Left kidney (tissue), 2 donors: ENCODE results near the gene KIF7. TPM values are rescaled to one million over a fixed set of nuclear protein-coding genes. Genes with fewer than 3 reads are reported as not detected.

Experiments
- DNase-seq: peaks from one replicate; pipeline ENCODE4 v3.0.0-alpha.2; 2013
- polyA plus RNA-seq: library from polyadenylated mRNA; unstranded; fragments of 120-200 nt; gene quantifications from one replicate; pipeline ENCODE4 v1.2.1, GENCODE V29; 2013; ENCODE audit not compliant: insufficient read length

KIF7 gene
- polyA plus RNA-seq, 1 donor, result 13.7 TPM

DNA sequence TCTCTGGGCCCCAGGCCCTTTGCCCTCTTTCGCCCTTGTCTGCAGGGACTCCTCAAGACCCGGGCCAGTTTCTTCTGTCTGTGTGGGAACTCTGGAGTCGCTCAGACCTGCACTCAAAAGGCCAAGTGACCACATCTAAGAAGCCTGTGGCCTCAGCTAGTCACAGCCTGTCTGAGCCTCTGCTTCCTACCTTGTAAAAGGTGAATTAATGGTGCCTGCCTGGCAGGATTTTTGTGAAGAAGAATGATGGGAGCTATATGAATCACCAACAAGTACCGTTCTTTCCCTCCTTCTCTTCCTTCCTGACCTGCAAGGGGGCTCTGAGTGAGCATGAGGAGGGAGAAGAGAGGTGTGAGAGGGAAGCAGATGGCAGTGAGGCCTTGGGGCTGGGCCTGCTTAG is 16.4 kb upstream of the KIF7 start:
- DNase-seq, result no peak

DNA sequence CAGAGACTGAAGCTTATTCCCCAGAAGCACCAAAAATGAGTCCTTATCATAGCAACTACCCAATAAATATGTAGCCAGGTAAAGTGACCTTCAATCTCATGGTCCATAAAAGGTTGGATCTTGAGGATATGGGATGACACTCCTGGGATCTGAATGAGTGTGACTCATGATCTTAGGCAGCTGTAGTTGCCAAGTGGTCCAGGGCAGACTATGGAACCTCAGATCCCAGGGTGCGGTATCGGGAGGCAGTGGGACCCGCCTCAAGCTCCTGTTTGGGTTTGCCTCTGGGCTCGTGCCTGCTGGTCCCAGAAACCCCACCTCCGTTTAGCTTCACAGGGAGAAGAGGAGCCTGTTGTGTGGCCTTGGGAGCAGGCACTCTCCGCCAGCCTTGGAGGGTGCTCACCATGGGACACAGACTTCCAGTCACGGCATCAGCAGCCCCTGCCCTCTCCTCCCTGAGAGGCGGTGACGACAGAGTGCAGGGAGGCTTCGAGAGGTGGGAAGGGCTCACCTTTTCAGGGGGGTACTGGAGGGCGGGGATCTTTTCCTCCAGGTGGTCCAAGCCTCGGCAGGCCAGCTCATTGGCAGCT is 15.8 kb upstream of the KIF7 start:
- no peak for DNase-seq

DNA sequence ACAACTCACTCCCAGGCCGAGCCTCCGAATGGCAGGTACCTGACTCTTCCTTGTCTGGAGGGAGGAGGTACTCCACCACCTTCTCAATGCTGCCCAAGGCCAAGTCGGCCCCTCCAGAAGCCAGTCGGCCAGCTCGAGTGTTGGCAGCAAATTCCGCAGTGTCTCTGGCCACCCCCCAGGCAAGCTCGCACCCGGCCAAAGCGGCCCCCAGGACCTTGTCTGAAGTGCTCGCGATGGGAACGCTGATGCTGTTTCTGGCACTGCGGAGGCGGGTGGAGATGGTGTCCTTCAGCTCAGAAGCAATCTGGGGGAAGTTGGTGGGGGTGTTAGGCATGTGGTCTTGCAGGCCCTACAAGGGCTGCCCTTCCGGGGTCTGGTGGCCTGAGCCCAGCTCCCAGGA is 14.7 kb upstream of the KIF7 start:
- DNase-seq, result no peak

DNA sequence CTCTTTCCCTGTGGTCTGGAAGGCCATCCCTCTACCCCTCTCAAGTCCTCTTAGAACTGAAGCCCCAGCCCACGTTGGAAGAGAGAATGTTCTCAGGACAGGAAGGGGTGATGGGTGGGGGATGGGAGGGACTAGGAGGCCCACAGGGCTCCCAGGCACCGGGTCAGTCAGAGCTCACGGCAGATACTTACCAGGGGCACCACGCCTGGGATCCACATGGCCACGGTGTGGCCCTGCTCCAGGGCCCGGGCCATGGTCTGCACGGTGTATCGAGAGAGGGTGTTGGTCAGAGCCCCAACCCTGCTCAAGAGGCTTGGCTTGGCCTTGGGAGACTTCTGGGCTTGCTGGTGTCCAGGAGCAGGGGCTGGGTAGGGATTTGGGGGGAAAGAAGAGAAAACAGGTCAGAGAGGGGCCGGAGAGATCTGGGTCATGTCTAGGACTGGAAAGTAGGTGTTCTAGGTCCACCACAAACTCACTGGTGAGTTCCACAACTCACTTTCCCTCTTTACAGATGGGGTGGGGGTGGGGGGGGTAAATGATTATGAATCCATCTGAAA is 14.1 kb upstream of the KIF7 start:
- no peak for DNase-seq

DNA sequence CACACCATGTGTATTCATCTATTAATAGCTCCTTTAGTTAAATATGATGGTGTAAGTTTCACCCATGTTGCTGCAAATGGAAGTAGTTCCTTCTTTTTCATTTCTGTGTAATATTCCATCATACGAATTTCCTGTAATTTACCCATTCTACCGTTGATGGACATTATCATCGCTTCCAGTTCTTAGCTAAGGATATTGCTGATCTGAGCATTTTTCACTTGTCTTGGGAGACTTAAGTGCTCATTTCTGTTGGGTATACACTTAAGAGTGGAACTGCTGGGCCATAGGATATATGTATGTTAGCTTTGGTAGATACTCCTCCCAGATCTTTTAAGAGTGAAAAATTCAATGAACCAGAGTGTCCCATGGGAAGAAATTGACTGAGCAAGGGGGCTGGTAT is 12.9 kb upstream of the KIF7 start:
- DNase-seq, result no peak

DNA sequence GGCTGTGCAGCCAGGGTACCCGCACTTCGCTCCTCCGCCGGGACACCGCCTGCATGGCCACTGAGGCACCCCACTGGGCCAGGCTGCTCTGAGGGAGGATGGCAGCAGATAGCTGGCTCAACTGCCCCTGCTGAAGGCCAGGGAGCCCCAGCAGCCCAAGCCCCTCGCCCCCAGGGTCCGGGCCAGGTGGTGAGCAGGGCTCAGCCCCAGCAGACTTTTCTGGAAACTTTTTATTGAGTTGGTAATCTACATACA is 12.4 kb upstream of the KIF7 start:
- DNase-seq, result no peak

DNA sequence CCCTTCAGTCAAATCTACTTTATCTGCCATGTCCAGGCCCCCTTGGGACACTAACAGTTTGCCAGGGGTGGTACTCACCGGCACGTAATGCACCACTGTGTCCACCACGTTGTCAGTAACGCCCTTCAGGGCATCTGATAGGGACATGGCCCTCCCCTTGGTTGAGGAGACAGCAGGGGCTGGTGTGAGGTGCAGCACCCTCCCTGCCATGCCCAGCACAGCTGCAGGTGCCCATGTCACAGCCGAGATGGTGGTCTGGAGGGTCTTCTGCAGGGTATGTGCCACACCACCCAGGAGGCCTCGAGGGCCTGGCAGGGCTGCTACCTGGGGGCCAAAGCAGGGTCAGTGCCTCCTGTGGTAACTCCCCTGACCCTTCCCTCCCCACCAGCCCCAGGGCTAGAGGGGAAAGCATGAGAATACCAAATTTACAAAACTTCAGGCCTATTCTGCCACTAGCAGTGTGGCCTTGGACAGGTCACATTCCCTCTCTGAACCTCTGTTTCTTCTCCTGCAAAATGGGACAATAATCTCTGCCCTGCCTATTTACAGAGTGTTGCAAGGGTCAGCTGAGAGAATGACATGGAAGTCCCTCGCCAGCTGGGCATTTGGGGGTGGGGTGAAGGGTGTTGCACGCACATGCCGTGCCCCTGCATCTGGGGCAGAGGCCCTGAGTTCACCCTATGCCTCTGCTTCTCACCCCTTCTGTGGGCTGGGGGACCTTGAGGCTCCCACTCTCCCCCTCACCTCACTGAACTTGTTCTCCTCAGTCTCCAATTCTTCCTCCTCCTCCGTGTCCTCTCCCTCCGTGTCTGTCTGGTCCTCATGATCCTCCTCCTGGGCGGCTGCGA is 11.8 kb upstream of the KIF7 start:
- DNase-seq, result no peak

DNA sequence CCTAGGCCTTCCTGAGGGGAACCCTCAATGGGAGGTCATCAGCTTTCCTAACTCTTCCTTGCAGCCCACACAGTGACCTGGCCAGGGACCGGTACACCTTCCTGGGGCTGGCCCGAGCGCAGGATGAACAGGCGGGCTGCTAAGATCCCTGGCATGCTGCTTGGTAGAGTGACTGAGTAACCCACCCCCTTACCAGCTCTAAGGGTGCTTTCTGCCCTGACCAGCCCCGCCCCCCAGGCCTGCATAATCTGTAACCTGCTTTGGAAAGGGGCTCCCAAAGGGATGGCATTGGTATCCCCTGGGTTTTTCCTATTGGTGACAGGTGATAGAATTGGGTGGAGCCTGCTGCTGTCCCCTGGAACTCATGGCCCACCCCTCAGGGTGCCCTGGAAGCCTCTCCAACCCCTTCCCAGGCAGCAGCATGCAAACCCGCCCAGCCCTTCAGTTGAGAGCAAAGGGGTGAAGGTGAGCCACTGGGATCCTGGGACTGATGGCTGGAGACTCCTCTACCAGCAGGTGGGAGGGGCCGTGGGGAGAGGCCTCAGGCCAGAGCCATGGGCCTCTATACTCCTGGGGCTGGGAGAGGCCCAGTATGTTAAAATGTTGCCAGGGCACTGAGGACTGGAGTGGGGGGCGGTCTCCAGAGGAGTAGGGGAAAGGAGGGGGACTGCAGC is 11.1 kb upstream of the KIF7 start:
- DNase-seq, result no peak

DNA sequence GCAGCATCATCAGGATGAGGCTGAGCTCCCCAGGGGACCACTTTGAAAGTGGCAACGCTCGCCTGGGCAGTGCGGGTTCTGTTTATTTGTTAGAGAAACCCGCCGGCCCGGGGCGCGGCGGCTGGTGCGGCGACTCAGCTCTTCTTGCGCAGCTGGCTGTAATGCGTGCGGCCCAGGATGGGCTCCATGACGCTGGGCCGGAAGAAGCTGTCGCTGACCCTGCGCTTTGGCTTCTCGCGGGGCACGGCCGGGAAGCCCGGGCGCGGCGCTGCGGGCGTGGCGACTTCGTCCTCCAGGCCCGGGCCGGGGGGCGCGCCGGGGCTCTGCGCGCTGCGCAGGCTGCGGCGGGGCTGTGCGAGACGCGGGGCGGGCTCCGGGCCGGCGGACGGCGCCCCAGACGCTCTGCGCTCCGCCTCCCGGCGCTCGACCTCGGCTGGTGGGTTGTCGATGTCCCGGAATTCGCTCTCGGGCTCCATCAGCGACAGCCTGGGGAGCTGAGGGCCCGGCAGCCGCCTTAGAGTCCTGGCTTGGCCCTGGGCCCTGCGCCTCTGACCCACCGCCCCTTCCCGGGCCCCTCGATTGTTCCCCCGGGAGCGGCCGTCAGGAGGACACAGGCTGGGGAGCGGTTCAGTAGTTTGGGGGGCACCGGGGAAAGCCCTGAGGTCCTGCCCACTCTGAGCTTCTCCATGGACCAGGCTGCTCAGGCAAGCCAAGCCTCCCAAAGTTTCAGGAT is 10.3 kb upstream of the KIF7 start:
- no peak for DNase-seq

DNA sequence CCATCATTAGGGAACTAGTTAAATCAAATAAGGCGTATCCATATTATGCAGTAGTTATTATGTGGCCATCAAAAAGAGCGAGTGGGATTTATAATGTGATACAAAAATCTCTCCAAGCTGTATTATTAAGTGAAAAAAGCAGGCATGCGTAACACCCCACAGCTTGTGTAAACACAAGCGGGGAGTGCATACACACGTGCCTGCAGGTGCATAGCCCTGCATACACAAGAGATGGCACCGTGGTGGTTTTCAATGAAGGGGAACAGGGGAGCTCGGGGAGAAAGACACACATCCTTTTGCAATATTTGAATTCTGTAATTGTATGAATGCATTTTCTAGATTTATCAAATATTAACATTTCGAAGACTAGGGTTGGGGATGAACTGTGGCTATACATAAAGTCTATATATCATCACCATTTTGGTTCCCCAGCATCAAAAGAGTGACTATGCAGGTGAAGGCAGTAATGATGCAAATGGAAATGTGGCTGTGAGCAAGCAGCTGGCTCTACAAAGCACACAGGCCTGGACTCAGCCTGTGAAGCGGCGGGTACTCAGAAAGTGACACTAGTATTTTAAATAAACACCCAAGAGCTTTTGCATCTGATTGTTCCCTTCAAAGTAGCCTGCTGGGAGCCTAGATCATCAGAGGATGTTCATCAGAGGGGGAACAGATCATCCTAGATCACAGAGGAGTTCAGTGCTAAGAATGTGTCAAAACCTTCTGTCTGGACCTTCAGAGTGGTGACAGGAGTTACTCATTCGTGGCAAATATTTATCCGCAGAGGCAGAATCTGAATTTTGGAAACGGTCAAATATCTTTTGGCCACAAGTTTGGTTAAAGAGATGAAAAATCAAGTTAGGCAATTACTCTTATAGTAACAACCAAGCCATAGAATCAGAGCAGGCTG is 9.4 kb upstream of the KIF7 start:
- DNase-seq, result no peak

DNA sequence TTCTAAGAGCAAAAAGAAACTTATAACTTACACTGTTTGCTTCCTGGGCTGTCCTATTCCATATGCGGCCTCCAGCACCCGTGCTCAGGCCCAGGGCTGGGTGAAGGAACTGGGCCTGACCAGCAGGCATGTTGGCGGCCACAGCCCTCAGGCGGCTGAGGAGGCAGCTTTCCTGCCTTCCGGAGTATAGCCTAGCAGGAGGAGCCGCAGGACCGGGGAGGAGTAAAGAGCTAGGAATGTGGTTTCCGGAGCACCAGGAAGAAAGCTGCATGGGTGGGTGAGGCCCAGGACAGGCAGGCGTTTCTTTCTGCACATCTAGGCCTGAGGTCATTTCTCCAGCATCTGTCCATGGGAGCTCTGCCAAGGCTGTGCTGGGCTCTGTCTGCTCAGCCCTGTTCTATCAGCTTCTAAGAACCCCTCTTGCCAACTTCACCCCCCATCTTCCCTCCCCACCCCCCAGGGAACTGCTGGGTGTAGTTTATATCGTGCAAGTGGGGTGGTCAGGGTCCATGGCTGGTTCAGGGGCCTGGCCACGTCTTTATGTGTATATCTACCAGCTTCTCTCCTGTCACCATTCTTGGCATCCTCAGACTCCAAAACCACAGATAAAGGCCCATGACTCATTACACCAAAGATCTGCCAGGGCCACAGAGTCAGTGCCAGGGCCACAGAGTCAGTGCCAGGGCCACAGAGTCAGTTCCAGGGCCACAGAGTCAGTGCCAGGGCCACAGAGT is 7.8 kb upstream of the KIF7 start:
- DNase-seq, result no peak

DNA sequence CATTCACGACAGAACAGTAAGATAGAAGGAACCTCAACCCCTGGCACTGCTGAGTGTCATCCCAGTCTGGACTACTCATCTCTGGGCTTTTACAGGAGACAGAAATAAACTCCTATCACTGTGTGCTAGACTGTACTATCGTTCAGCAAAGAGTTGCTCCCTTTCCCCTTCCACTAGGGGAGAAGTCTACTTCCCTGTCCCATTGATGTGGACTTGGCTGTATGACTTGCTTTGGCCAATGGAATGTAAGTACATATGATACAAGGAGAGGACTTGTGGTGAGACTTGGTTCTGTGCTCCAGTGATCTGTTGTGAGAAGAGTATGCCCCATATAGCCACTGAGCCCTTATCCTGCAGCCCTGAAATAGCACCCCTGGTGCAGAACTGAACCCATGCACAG is 5.3 kb upstream of the KIF7 start:
- DNase-seq, result no peak

DNA sequence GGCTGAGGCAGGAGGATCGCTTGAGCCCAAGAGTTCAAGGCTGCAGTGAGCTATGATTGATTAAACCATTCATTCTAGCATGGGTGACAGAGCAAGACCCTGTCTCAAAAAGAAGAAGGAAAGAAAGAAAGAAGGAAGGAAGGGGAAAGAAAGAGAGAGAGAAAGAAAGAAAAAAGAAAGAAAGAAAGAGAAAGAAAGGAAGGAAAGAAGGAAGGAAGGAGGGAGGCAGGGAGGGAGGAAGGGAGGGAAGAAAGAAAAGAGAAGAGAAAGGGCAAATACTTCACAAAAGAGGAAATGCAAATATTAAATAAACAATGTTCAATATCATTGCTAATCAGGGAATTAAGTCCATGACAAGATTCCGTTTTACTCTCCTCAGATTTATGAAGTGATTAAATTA is 4.0 kb upstream of the KIF7 start:
- no peak for DNase-seq

DNA sequence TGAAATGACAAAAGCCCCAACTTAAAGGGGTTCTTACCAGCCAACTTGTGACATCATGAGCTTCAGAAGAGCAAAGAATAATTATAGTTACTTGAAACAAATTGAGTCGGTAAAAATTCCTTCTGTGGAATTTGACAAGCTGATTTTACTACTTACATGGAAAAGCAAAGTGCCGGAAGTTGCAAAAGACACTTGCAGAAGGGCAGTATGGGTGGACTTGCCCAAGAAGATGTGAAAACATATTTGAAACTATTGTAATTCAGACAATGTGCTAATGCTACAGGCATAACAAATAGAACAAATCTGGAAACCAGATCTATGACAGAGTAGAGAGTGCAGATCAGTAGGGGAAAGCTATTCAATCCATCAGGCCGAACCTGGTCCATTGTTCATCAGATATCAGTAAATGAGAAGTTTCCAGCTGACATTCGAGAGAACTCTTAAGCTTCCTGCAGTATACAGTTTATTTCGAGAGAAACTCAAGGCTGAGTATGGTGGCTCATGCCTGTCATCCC is 2.5 kb upstream of the KIF7 start:
- no peak for DNase-seq

DNA sequence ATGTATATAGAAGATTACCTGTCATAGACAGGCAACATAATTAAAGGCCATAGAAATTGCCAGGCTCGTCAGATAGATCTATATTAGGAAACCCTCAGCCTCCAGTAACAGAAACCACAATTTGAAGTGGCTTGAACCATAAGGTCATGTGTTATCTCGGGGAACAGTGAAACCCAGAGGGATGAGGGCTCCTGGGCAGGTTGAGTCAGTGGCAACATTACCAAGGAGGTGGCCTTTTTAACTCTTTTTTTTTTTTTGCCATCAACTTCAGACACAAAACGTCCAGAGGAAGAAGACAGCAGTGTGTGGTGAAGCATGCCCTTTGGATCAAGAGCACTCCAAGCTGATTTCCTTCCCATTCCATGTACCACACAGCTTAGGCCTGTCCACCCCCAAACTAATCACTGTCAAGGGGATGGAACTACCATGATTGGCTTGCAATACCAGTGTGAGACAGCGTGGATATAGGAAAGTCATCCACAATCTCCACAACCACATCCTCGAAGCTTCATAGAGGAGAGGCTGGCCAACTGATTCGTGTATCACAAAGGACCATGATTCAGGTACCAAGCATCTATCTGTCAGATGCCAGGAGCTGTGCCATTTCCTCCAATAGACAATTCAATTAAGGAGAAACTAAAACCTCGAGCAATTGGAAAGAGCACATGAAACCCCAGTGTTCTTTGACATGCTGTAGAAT is 999 bp upstream of the KIF7 start:
- DNase-seq, result no peak

DNA sequence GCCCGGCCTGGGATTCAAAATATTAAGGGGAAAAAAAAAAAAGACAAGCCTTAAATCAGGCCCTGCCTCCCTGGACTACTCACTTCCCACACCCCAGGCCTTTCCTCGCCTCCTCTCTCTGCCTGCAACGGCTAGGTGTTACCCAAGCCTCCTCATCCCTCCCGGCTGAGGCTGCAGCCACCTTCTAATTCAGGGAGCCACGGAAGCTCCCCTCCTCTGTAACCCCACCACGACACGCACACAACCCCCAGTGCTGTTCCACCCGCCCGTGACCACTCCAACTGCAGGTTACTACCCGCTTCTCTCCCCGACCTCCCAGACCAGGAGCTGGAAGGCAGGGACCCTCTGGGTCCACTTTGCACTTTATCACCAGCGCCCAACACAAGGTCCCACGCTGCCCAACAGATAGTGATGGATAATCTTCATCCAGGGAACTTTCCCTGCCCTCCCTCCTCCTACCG is 936 bp downstream of the KIF7 start:
- no peak for DNase-seq

DNA sequence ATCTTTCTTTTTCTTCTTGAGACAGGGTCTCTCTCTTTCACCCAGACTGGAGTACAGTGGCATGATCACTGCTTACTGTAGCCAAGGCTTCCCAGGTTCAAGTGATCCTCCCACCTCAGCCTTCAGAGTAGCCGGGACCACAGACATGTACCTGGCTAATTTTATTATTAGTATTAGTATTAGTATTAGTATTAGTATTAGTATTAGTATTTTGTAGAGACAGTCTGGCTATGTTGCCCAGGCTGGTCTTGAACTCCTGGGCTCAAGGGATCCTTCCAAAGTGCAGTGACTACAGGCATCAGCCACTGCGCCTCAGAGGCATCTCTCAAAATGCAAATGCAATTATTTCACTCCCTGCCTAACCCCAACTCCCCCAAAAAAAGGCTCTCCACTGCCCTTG is 1.7 kb downstream of the KIF7 start:
- no peak for DNase-seq

DNA sequence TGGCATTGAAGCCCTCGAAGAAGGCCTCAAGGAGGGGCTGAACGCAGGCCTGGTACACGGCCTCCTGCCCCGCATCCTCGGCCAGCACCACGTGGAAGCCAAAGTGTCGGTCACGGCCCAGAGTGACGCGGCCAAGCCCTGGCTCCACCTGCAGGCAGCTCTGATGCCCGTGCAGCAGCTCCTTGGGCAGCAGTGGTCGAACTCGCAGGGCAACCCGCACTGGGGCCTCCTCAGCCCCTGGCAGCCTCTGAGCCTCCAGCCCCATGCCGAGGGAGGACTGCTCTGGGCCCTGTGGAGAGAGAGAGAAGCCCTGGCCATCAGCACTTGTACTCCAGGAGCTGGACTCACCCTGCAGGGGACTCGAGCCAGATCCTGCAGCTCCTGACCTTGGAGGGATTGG is 2.6 kb downstream of the KIF7 start:
- DNase-seq, result no peak

DNA sequence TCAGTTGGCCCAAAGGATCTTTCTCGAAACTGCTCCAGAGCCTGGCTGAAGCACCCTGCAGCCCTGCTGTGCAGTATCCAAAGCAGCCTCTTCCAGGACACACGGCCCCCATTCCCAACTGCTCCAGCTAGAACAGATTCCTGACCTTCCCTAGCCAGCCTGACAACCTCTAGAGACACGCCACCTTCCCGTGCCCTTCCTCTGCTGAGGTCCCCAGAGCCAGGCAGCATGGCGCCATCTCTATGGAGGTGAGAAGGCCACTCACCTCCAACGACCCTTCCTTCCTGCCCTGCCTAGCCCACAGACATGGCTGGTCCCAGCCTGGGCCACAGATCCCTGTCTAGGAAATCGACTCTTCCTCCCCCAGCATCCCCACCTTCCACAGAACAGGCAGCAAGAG is 3.1 kb downstream of the KIF7 start:
- no peak for DNase-seq

DNA sequence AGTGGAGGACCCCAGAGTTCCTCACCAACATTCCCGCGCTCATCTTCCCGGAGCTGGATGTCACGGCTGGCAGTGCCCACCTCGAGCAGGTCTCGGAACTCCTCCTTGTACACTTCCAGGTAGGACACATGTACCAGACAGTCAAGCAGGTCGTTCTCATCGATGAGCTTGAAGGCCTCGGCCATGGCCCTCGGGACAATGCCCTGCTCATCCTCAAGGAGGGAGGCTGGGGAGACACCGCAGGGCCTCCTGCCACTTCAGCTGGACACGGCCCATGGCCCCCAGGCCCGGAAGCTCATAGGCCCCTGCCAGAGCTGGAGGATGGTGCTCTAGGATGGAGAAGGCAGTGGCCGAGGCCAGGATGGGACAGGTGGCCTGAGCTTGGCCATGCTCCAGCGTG is 5.6 kb downstream of the KIF7 start:
- no peak for DNase-seq
